GM12891 (cell line): Measurements from ENCODE around the gene DPH1. TPM values are rescaled to one million over a fixed set of nuclear protein-coding genes. Genes with fewer than 3 reads are reported as not detected.
A peak's percentile ranks its signal among the peaks of the same experiment; 100 is the strongest.
"Not testable (repeated sequence)": the region's sequence is repeated elsewhere in the genome, so short reads cannot be mapped to it uniquely, and the experiment has no call there.

Experiments used
- DNase-seq: peaks from one replicate; pipeline ENCODE4 v3.0.0; 2011; ENCODE audit warnings: low spot score; ENCODE audit not compliant: insufficient read length
- FAIRE-seq: peaks from 2 replicates; lab custom pipeline; 2011; peaks lifted over from hg19 to GRCh38; lab: Jason Lieb, UNC
- PAX5 ChIP-seq: IDR thresholded peaks from 2 replicates; pipeline ENCODE4 v1.6.1; 2011; ENCODE audit warnings: low read length, moderate library complexity, mild to moderate bottlenecking; ENCODE audit not compliant: insufficient read depth, severe bottlenecking
- POLR2A ChIP-seq: IDR thresholded peaks from 2 replicates; pipeline ENCODE4 v1.6.1; 2011; ENCODE audit warnings: low read depth, low read length, control low read depth
- POLR2AphosphoS5 ChIP-seq: IDR thresholded peaks from 2 replicates; pipeline ENCODE4 v1.6.1; 2011; ENCODE audit warnings: low read depth, low read length, control low read depth
- POU2F2 ChIP-seq: IDR thresholded peaks from 2 replicates; pipeline ENCODE4 v1.6.1; 2011; ENCODE audit warnings: low read depth, mild to moderate bottlenecking, control low read depth, low read length, moderate library complexity
- SPI1 ChIP-seq: IDR thresholded peaks from 2 replicates; pipeline ENCODE4 v1.6.1; 2011; ENCODE audit warnings: low read depth, low read length, control low read depth
- TAF1 ChIP-seq: IDR thresholded peaks from 2 replicates; pipeline ENCODE4 v1.6.1; 2011; ENCODE audit warnings: low read depth, low read length, control low read depth
- polyA plus RNA-seq: library from polyadenylated mRNA; unstranded; fragments of >200 nt; gene quantifications from one replicate; pipeline ENCODE4 v1.2.1, GENCODE V29; 2012; ENCODE audit warnings: low read depth, missing spikeins, inconsistent platforms; ENCODE audit not compliant: missing spikeins

DPH1 gene
- 16.2 TPM for polyA plus RNA-seq

GRCh38 chr17:2029911-2030778 lies at the start of gene DPH1:
DPH1 (plus strand) TSS chr17:2030153; CDS start chr17:2030170, 17 bp downstream.
- peak; percentile 89 for DNase-seq
- TF ChIP-seq POLR2A, result 0 out of 2 replicates have a peak, but pooled peaks have one; percentile 29
- TF ChIP-seq TAF1, result peak; percentile 74
- no peak for TF ChIP-seq SPI1
- FAIRE-seq, result peak; percentile 99

- no peak for FAIRE-seq
- DNase-seq, result no peak
- TF ChIP-seq POU2F2, result no peak
- TF ChIP-seq SPI1, result no peak
- no peak for TF ChIP-seq POLR2A
- TF ChIP-seq PAX5, result no peak
- TF ChIP-seq POLR2AphosphoS5, result no peak
- TF ChIP-seq TAF1, result no peak
These were observed 49.2 kb upstream of the DPH1 start for GRCh38 chr17:1980665-1981250.

- not testable (repeated sequence) for FAIRE-seq, DNase-seq
These were observed 47.1 kb upstream of the DPH1 start for GRCh38 chr17:1982793-1983366.

GRCh38 chr17:1985093-1985492 lies 44.9 kb upstream of the DPH1 start:
- no peak for DNase-seq
- TF ChIP-seq SPI1, result no peak
- TF ChIP-seq TAF1, result no peak
- TF ChIP-seq POLR2A, result no peak
- no peak for TF ChIP-seq PAX5
- no peak for TF ChIP-seq POU2F2
- no peak for TF ChIP-seq POLR2AphosphoS5

GRCh38 chr17:1985686-1986085 lies 44.3 kb upstream of the DPH1 start:
- DNase-seq (no peak), FAIRE-seq (no peak)
- TF ChIP-seq POLR2A (no peak), POU2F2 (no peak), POLR2AphosphoS5 (no peak), SPI1 (no peak), TAF1 (no peak), PAX5 (no peak)

More at GRCh38 chr17:1985093-1985492, 44.9 kb upstream of the DPH1 start:
- FAIRE-seq, result no peak

- FAIRE-seq (no peak), DNase-seq (no peak)
- TF ChIP-seq POU2F2, result no peak
- no peak for TF ChIP-seq TAF1
- no peak for TF ChIP-seq POLR2A
- no peak for TF ChIP-seq SPI1
- no peak for TF ChIP-seq POLR2AphosphoS5
- no peak for TF ChIP-seq PAX5
These were observed 43.0 kb upstream of the DPH1 start for GRCh38 chr17:1986783-1987451.

GRCh38 chr17:1989135-1989534 lies 40.8 kb upstream of the DPH1 start:
- DNase-seq (no peak), FAIRE-seq (no peak)
- TF ChIP-seq TAF1, result no peak

GRCh38 chr17:1992541-1992940 lies 37.4 kb upstream of the DPH1 start:
- no peak for TF ChIP-seq PAX5
- TF ChIP-seq SPI1, result no peak
- TF ChIP-seq TAF1, result no peak
- TF ChIP-seq POLR2AphosphoS5, result no peak
- TF ChIP-seq POU2F2, result no peak
- TF ChIP-seq POLR2A, result no peak
- DNase-seq (no peak), FAIRE-seq (no peak)

- DNase-seq (no peak), FAIRE-seq (no peak)
- no peak for TF ChIP-seq POLR2A
These were observed 35.2 kb upstream of the DPH1 start for GRCh38 chr17:1994707-1995106.

GRCh38 chr17:1995321-1995892 lies 34.5 kb upstream of the DPH1 start:
- no peak for FAIRE-seq
- no peak for DNase-seq
- no peak for TF ChIP-seq POU2F2
- TF ChIP-seq PAX5, result no peak
- no peak for TF ChIP-seq POLR2A
- TF ChIP-seq TAF1, result no peak
- TF ChIP-seq SPI1, result no peak
- TF ChIP-seq POLR2AphosphoS5, result no peak
